Measurements from ENCODE around the gene TMA7B. TPM values are rescaled to one million over a fixed set of nuclear protein-coding genes. Genes with fewer than 3 reads are reported as not detected.

The TMA7B gene
- total and polyA plus RNA-seq, 10 donors: 0.29 to 4.2 (median 2.5) TPM

DNA sequence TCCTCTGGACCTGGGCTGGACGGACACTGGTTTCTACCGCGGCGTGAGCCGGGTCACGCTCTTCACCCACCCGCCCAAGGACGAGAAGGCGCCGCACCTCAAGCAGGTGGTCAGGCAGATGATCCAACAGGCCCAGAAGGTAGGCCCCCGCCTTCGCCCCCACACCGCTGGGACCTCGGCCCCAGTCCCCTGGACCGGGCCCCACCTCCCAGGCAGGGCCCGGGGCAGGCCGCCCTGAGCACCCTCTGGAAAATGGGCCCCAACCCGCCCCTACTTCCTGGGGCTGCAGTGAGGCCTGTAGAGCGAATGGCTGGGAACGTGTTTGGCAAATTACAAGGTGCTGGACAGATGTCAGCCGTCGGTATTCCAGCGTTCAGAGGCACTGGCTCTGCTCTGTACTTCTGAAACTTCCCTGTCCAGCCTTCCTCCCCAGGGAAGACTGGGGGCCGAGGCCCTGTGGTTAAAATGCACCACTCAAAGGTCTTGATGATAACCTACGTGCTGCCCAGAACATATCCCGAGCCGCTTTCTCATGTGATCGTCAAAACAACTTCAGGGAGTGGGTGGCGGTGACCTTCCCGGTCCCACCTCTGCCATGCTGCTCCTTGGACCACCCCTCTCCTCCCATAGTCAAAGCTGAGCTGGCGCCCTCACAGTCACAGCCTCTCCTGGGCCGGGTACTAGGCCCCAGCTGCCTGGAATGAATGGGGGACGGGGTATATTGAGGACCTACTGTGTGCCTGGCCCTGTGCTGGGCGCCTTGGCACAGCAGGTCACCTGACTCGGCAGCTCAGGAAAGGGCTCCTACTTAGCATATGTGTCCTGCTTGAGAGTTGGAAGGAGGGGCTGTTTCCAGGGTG, 35.4 kb downstream of the TMA7B start:
- Histone ChIP-seq H3K36me3 (no peaks in the 10 kb centered on the region), H3K27me3 (replicated peaks in 1 of 7) (peaks cover 0 to 65% (median 36%) of the 10 kb centered on the region in 7 donors), H3K9me3 (no peaks in the 10 kb centered on the region), H3K4me3 (peak overlapping the region in 4 of 8 donors; percentile 28 to 64 (median 33)), H3K27ac (no peak overlapping the region), H3K4me1 (peaks cover 0 to 27% (median 16%) of the 10 kb centered on the region in 6 donors)
- DNase-seq: no peak
- intact Hi-C loops (cut with DNase I; ENCODE audit: low total_unique reads): no loop called here
- no peak for TF ChIP-seq POLR2AphosphoS5 (IDR thresholded peaks at IDR 0.05)
- TF ChIP-seq POLR2A (IDR thresholded peaks at IDR 0.05): no peak
- TF ChIP-seq, protein P1, sequence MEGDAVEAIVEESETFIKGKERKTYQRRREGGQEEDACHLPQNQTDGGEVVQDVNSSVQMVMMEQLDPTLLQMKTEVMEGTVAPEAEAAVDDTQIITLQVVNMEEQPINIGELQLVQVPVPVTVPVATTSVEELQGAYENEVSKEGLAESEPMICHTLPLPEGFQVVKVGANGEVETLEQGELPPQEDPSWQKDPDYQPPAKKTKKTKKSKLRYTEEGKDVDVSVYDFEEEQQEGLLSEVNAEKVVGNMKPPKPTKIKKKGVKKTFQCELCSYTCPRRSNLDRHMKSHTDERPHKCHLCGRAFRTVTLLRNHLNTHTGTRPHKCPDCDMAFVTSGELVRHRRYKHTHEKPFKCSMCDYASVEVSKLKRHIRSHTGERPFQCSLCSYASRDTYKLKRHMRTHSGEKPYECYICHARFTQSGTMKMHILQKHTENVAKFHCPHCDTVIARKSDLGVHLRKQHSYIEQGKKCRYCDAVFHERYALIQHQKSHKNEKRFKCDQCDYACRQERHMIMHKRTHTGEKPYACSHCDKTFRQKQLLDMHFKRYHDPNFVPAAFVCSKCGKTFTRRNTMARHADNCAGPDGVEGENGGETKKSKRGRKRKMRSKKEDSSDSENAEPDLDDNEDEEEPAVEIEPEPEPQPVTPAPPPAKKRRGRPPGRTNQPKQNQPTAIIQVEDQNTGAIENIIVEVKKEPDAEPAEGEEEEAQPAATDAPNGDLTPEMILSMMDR (IDR thresholded peaks at IDR 0.05 in 8 of 11, conservative IDR thresholded peaks at IDR 0.05 in 3 of 11): no peak
- 68 to 83% (median 72%) methylated on average over 21 to 35 of the region's 35 CpGs for WGBS, 5 donors

DNA sequence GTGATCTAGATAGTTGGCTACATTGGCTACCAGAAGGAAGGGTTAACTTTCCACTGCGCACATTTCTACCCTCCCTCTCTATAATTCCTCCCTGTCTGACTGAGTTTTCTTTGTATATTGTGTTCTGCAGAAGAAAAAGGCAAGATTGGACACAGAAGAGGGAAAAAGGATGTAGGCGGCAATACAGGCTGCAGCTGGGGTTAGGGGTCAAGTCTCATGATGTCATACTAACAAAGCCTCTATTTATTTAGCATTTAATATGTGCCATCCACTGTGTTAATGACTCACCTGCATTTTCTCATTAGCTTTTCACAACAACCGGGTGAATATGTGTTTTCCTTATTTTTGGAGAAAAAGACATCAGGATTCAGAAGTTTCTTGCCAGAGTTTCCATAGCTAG, 36.5 kb downstream of the TMA7B start:
- Histone ChIP-seq H3K9me3 (no peaks in the 10 kb centered on the region), H3K27ac (no peak overlapping the region), H3K27me3 (replicated peaks in 1 of 7) (peaks cover 0 to 65% (median 36%) of the 10 kb centered on the region in 7 donors), H3K4me1 (peaks cover 0 to 27% (median 16%) of the 10 kb centered on the region in 6 donors), H3K36me3 (no peaks in the 10 kb centered on the region), H3K4me3 (no peak overlapping the region)
- TF ChIP-seq POLR2A (IDR thresholded peaks at IDR 0.05) (no peak), POLR2AphosphoS5 (IDR thresholded peaks at IDR 0.05) (no peak)
- TF ChIP-seq, protein P1 (IDR thresholded peaks at IDR 0.05 in 8 of 11, conservative IDR thresholded peaks at IDR 0.05 in 3 of 11): no peak
- intact Hi-C loops (cut with DNase I; ENCODE audit: low total_unique reads): no loop called here
- WGBS, 5 donors: 80 to 90% (median 89%) methylated on average over 3 of the region's 3 CpGs
- no peak for DNase-seq

DNA sequence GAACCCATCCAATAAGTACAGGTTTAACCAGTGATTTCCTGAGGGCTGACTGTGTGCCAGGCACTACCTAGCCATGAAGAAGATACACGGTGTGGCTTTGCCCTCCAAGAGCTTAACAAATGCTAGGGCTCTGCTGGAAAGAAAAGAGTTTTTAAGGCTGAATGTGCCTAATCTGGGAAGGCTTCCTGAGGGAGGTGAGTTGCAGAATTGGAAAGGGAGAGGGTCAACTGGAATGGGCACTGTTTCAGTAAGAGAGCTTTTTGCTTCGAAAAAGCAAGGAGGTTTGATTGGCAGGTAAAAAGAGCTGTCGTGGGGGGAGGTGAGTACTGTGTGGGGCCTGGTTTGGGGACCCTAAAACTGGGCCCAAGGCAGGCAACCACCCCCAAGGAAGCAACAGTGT, 37.2 kb downstream of the TMA7B start:
- peaks cover 0 to 61% (median 36%) of the 10 kb centered on the region in 7 donors for H3K27me3 ChIP-seq (replicated peaks in 1 of 7)
- no peak for DNase-seq
- TF ChIP-seq POLR2AphosphoS5 (IDR thresholded peaks at IDR 0.05): no peak
- TF ChIP-seq POLR2A (IDR thresholded peaks at IDR 0.05): no peak
- TF ChIP-seq, protein P1 (IDR thresholded peaks at IDR 0.05 in 8 of 11, conservative IDR thresholded peaks at IDR 0.05 in 3 of 11): no peak
- intact Hi-C loops (cut with DNase I; ENCODE audit: low total_unique reads): no loop called here
- H3K4me3 ChIP-seq: no peak overlapping the region
- WGBS, 5 donors: 76 to 90% (median 83%) methylated on average over 3 of the region's 3 CpGs
- no peak overlapping the region for H3K27ac ChIP-seq
- no peaks in the 10 kb centered on the region for H3K9me3 ChIP-seq
- no peaks in the 10 kb centered on the region for H3K36me3 ChIP-seq
- H3K4me1 ChIP-seq: peaks cover 0 to 27% (median 16%) of the 10 kb centered on the region in 6 donors
